PC-9 (cell line): ENCODE results near the gene PCMTD2. TPM values are rescaled to one million over a fixed set of nuclear protein-coding genes. Genes with fewer than 3 reads are reported as not detected.

Source experiments
- BruUV-seq: library from RNA; stranded (reverse); fragments of 400-500 nt; replicated peaks from 2 replicates; lab custom pipeline; 2021; lab: Mats Ljungman, UMichigan
- CTCF ChIA-PET: fragments of 300-600 bp; sonication (Branson Sonifier 250); formaldehyde crosslinking; loops from one replicate; lab custom pipeline; 2022; ENCODE audit warnings: antibody characterized with exemption; lab: Charles Lee
- POLR2A ChIA-PET: fragments of 300-600 bp; sonication (Branson Sonifier 250); formaldehyde crosslinking; loops from one replicate; lab custom pipeline; 2022; ENCODE audit warnings: antibody characterized with exemption; ENCODE audit not compliant: unreplicated experiment; lab: Charles Lee
- DNase-seq, 2 experiments: peaks; one replicate each; pipeline versions ENCODE4 v3.0.0 to v3.0.0-alpha.2; 2015 to 2022; ENCODE audit warnings: mixed read lengths in 1 of 2
- H2AFZ ChIP-seq: fragments of 200-600 bp; sonication (generic); 2 replicates; pipeline ENCODE4 v1.8.1; 2017; ENCODE audit warnings: antibody characterized with exemption
- H3F3A ChIP-seq: fragments of 200-600 bp; sonication (generic); 2 replicates; pipeline ENCODE4 v1.8.1; 2017; ENCODE audit warnings: antibody characterized with exemption, mild to moderate bottlenecking, low read depth; ENCODE audit not compliant: insufficient read depth
- H3K27ac ChIP-seq: fragments of 200-600 bp; sonication (generic); 2 replicates; pipeline ENCODE4 v1.6.1; 2016; ENCODE audit warnings: mixed run types
- H3K27me3 ChIP-seq: fragments of 200-600 bp; sonication (generic); 2 replicates; pipeline ENCODE4 v1.6.1; 2016; ENCODE audit warnings: low read depth, mixed run types; ENCODE audit not compliant: insufficient read depth
- H3K36me3 ChIP-seq: fragments of 200-600 bp; sonication (generic); 2 replicates; pipeline ENCODE4 v1.6.1; 2016; ENCODE audit warnings: low read depth, mixed run types
- H3K4me1 ChIP-seq: fragments of 200-600 bp; sonication (generic); replicated peaks from 2 replicates; pipeline ENCODE4 v1.6.1; 2016; ENCODE audit warnings: mixed run types; ENCODE audit not compliant: insufficient read depth
- H3K4me2 ChIP-seq: fragments of 200-600 bp; sonication (generic); 2 replicates; pipeline ENCODE4 v1.6.1; 2017; ENCODE audit warnings: mixed run types
- H3K4me3 ChIP-seq: fragments of 200-600 bp; sonication (generic); 2 replicates; pipeline ENCODE4 v1.6.1; 2016; ENCODE audit warnings: mixed run types
- H3K79me2 ChIP-seq: fragments of 200-600 bp; sonication (generic); 2 replicates; pipeline ENCODE4 v1.6.1; 2017; ENCODE audit warnings: low read depth, mixed run types
- H3K9me2 ChIP-seq: fragments of 200-600 bp; sonication (generic); 2 replicates; pipeline ENCODE4 v1.8.1; 2017; ENCODE audit warnings: mild to moderate bottlenecking; ENCODE audit not compliant: insufficient read depth
- H3K9me3 ChIP-seq: fragments of 200-600 bp; sonication (generic); 2 replicates; pipeline ENCODE4 v1.8.1; 2016; ENCODE audit warnings: low read depth; ENCODE audit not compliant: insufficient read depth
- H4K20me1 ChIP-seq: fragments of 200-600 bp; sonication (generic); 2 replicates; pipeline ENCODE4 v1.8.1; 2017; ENCODE audit not compliant: insufficient read depth
- EZH2 ChIP-seq: fragments of 200-600 bp; sonication (generic); IDR thresholded peaks from 2 replicates; pipeline ENCODE4 v1.8.0; 2017; ENCODE audit warnings: antibody characterized with exemption, low read depth
- intact Hi-C: fragments of 100-400 bp; cut with micrococcal nuclease; formaldehyde crosslinking; loops from one replicate; pipeline ENCODE4 v1.10.0; 2022; ENCODE audit not compliant: unreplicated experiment
- total RNA-seq: library from RNA; stranded (reverse); gene quantifications from 2 replicates; pipeline ENCODE4 v1.2.3, GENCODE V29; 2021
- TF ChIP-seq, protein P1 (sequence below): fragments of 200-600 bp; sonication (generic); conservative IDR thresholded peaks from 2 replicates; pipeline ENCODE4 v1.6.1; 2017; ENCODE audit warnings: mixed run types, antibody characterized with exemption, mild to moderate bottlenecking, moderate library complexity

Gene PCMTD2
- total RNA-seq, 1 experiment from 2014 or later = 86.5 TPM

DNA sequence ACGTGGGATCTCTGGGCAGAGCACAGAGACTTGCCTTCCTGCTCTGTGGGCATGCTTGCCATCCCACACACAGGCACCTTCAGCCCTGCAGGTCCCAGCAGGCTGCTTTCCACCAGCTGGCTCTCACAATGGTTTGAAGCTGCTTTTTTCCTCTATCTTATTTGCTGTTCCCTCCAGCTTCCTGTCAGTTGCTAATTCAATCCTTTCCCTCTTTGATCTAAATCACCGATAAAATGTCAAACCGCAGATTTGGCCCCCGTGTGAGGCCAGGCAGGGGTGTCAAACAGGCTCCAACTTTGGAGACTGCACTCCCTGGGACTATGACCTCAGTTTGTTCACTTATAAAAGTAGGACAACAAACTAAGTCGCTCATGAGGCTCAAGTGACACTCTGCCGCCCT, 40.6 kb upstream of the PCMTD2 start:
- BruUV-seq = no TSS peak
- no peak overlapping the region for H3K27ac ChIP-seq
- H3K27me3 ChIP-seq = peaks cover 97% of the 10 kb centered on the region
- no peaks in the 10 kb centered on the region for H3K9me3 ChIP-seq
- H3K4me1 ChIP-seq = no peaks in the 10 kb centered on the region
- H3F3A ChIP-seq = no peaks in the 10 kb centered on the region
- no peaks in the 10 kb centered on the region for H3K36me3 ChIP-seq
- no peak for DNase-seq
- peaks cover 6% of the 10 kb centered on the region; the same call in 1 of the 2 replicates for H4K20me1 ChIP-seq
- ChIA-PET POLR2A (no interaction called here), CTCF (no interaction called here)
- H3K4me3 ChIP-seq = no peak overlapping the region
- no peaks in the 10 kb centered on the region for H3K79me2 ChIP-seq
- no peaks in the 10 kb centered on the region for H3K9me2 ChIP-seq
- no peak overlapping the region for H3K4me2 ChIP-seq
- no peak overlapping the region for H2AFZ ChIP-seq
- TF ChIP-seq, protein P1, sequence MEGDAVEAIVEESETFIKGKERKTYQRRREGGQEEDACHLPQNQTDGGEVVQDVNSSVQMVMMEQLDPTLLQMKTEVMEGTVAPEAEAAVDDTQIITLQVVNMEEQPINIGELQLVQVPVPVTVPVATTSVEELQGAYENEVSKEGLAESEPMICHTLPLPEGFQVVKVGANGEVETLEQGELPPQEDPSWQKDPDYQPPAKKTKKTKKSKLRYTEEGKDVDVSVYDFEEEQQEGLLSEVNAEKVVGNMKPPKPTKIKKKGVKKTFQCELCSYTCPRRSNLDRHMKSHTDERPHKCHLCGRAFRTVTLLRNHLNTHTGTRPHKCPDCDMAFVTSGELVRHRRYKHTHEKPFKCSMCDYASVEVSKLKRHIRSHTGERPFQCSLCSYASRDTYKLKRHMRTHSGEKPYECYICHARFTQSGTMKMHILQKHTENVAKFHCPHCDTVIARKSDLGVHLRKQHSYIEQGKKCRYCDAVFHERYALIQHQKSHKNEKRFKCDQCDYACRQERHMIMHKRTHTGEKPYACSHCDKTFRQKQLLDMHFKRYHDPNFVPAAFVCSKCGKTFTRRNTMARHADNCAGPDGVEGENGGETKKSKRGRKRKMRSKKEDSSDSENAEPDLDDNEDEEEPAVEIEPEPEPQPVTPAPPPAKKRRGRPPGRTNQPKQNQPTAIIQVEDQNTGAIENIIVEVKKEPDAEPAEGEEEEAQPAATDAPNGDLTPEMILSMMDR = no peak
- no peak for TF ChIP-seq EZH2
- intact Hi-C loops = no loop called here

DNA sequence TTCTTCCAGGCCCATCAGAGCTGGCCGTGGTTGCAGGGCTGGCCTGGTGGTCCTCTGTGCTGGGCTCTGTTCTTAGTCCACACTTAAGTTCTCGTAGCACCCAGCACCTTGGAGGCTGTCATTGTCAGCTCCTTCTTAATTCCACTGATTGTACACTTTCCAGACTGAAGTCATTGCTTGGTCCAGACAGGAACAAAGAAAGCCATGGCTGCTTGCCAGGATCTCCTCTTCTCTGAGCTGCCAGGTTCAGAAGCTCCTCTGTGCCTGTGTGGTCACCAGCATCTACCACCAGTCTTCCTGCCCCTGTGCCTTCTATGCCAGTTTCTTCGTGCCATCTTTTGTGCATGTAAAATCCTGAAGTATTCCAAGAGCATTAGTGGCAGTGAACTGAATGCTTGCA, 39.5 kb upstream of the PCMTD2 start:
- Histone ChIP-seq H3K9me2 (no peaks in the 10 kb centered on the region), H3K79me2 (no peaks in the 10 kb centered on the region), H3K4me1 (no peaks in the 10 kb centered on the region), H3K27ac (no peak overlapping the region), H3K4me2 (no peak overlapping the region), H4K20me1 (no peaks in the 10 kb centered on the region), H3F3A (no peaks in the 10 kb centered on the region), H3K4me3 (no peak overlapping the region), H3K27me3 (peaks cover 92% of the 10 kb centered on the region), H3K36me3 (no peaks in the 10 kb centered on the region), H2AFZ (no peak overlapping the region), H3K9me3 (no peaks in the 10 kb centered on the region)
- ChIA-PET CTCF (no interaction called here), POLR2A (interaction anchor here (0.7 kb wide), 1 partner anchor 18 kb away, joined by 5 read pairs; no protein-coding TSS in a partner anchor)
- TF ChIP-seq, protein P1 = no peak
- no peak for TF ChIP-seq EZH2
- BruUV-seq = no TSS peak
- intact Hi-C loops = no loop called here
- DNase-seq = peak in 1 of 2 experiments; percentile 43

DNA sequence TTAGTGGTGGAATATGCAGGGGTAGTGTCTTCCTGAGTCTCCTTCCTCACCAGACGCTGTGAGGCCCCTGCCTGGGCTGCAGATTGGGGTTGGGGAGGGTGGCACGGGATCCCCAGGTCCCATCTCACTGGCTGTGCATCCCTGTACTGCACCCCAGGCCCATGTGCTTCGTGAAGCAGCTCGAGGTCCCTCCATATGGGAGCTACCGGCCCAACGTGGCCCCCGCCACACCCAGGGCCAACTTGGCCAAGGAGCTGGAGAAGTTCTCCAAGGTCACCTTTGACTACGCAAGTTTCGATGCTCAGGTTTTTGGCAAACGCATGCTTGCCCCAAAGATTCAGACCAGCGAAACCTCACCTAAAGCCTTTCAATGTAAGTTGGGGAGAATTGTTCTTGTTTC, 38.6 kb upstream of the PCMTD2 start:
- Histone ChIP-seq H3K4me2 (no peak overlapping the region), H3K4me3 (no peak overlapping the region), H3K79me2 (no peaks in the 10 kb centered on the region), H4K20me1 (no peaks in the 10 kb centered on the region), H3K27ac (no peak overlapping the region), H3K36me3 (no peaks in the 10 kb centered on the region), H3K9me2 (no peaks in the 10 kb centered on the region), H3K27me3 (peaks cover 84% of the 10 kb centered on the region), H3K4me1 (peaks cover 3% of the 10 kb centered on the region), H2AFZ (no peak overlapping the region), H3F3A (peaks cover under 1% of the 10 kb centered on the region; the same call in 1 of the 2 replicates), H3K9me3 (no peaks in the 10 kb centered on the region)
- ChIA-PET POLR2A (no interaction called here), CTCF (no interaction called here)
- no peak for DNase-seq
- TF ChIP-seq, protein P1 = no peak
- TF ChIP-seq EZH2 = no peak
- intact Hi-C loops = no loop called here
- BruUV-seq = no TSS peak
